ENCODE data around the gene DSC1. TPM values are rescaled to one million over a fixed set of nuclear protein-coding genes. Genes with fewer than 3 reads are reported as not detected.

The DSC1 gene
- total and polyA plus RNA-seq, 2 of the 13 experiments (the other 11 are each of a cell fraction or from before 2014, with no cell fraction given) = not detected

- no peak for TF ChIP-seq ZBTB40 (IDR thresholded peaks at IDR 0.05)
- TF ChIP-seq ZBTB40 (CRISPR knock-in tag; IDR thresholded peaks at IDR 0.05) = no peak
- TF ChIP-seq ELF1 (CRISPR knock-in tag; IDR thresholded peaks at IDR 0.05) = no peak
- TF ChIP-seq ARID2 (CRISPR knock-in tag; IDR thresholded peaks at IDR 0.05; ENCODE audit: borderline replicate concordance) = 0 out of 2 replicates have a peak, but pooled peaks have one; percentile 12
- no peak for TF ChIP-seq MBD4 (IDR thresholded peaks at IDR 0.05; ENCODE audit: borderline replicate concordance, low read length)
- no peak for TF ChIP-seq TRAFD1 (CRISPR knock-in tag; IDR thresholded peaks at IDR 0.05; ENCODE audit: borderline replicate concordance)
- peak; percentile 30; the same call in 1 of the 2 replicates for TF ChIP-seq FOXO1 (CRISPR knock-in tag; IDR thresholded peaks at IDR 0.05)
- no peak for TF ChIP-seq PREB (CRISPR knock-in tag; IDR thresholded peaks at IDR 0.05)
- no peak for TF ChIP-seq ZNF383 (CRISPR knock-in tag; IDR thresholded peaks at IDR 0.05; ENCODE audit: borderline replicate concordance)
- TF ChIP-seq HMG20A (CRISPR knock-in tag; IDR thresholded peaks at IDR 0.05; ENCODE audit: borderline replicate concordance) = peak; percentile 35; the same call in 1 of the 2 replicates
- no peak for TF ChIP-seq MAZ (IDR thresholded peaks at IDR 0.05; ENCODE audit: borderline replicate concordance, low read depth, low read length)
- no peak for TF ChIP-seq MAZ (CRISPR knock-in tag; IDR thresholded peaks at IDR 0.05; ENCODE audit: low read depth)
- TF ChIP-seq RAD21 (CRISPR knock-in tag; IDR thresholded peaks at IDR 0.05) = no peak
- TF ChIP-seq ARID5B (CRISPR knock-in tag; IDR thresholded peaks at IDR 0.05) = peak; percentile 20; the same call in 1 of the 2 replicates
Observed at GRCh38 chr18:31206787-31207381, 44.2 kb upstream of the DSC1 start (continued).

Measured in HepG2 (cell line).